AG04450 (cell line): ENCODE measurements around the gene BCAN. TPM values are rescaled to one million over a fixed set of nuclear protein-coding genes. Genes with fewer than 3 reads are reported as not detected.

Experiments used
- CTCF ChIA-PET: fragments of 300-600, 350-600 bp; formaldehyde crosslinking; extraction: SDS; loops from one replicate; lab custom pipeline; 2022; ENCODE audit warnings: antibody characterized with exemption, inconsistent platforms; lab: Charles Lee
- POLR2A ChIA-PET: fragments of 350-600 bp; formaldehyde crosslinking; extraction: SDS; loops from one replicate; lab custom pipeline; 2021; ENCODE audit warnings: antibody characterized with exemption, inconsistent platforms; lab: Yijun Ruan, JAX
- DNase-seq: peaks from one replicate; pipeline ENCODE4 v3.0.0-alpha.2; 2011; ENCODE audit warnings: low read depth, low spot score
- H3K27ac ChIP-seq: one replicate; pipeline ENCODE4 v1.5.1; 2012; ENCODE audit warnings: low read depth, low read length, control low read depth
- H3K27me3 ChIP-seq: one replicate; pipeline ENCODE4 v1.6.0; 2012; ENCODE audit warnings: low read length; ENCODE audit not compliant: control insufficient read depth, insufficient read depth
- H3K4me3 ChIP-seq: 2 replicates; pipeline ENCODE4 v1.5.1; 2011; ENCODE audit warnings: mild to moderate bottlenecking, low read depth, low read length, control low read depth
- H3K9me3 ChIP-seq: 2 replicates; pipeline ENCODE4 v1.5.1; 2012; ENCODE audit warnings: low read length; ENCODE audit not compliant: control insufficient read depth, insufficient read depth
- CTCF ChIP-seq: IDR thresholded peaks from 2 replicates; pipeline ENCODE4 v1.5.1; 2011; ENCODE audit warnings: low read depth, low read length, control low read depth, inconsistent platforms
- polyA plus RNA-seq: library from polyadenylated mRNA; depleted of rRNA; stranded (reverse); fragments of >200 nt; gene quantifications from 2 replicates; pipeline ENCODE4 v1.2.3, GENCODE V29; 2011

Gene BCAN
- polyA plus RNA-seq, 1 experiment: not detected

GRCh38 chr1:156662005-156662799, 20.3 kb downstream of the BCAN start:
- no peak for TF ChIP-seq CTCF
- Histone ChIP-seq H3K27ac (peak overlapping the region; percentile 86), H3K9me3 (no peaks in the 10 kb centered on the region; the same call in 1 of the 2 replicates), H3K4me3 (no peak overlapping the region), H3K27me3 (peaks cover 3% of the 10 kb centered on the region)
- DNase-seq: no peak
- POLR2A ChIA-PET: interaction anchor here (1.2 to 3.2 kb wide), 3 partner anchors 11 to 21 kb away, joined by 3 to 36 read pairs (median 5); partner anchors contain the start of gene NES
- CTCF ChIA-PET: interaction anchor here (1.3 to 7.0 kb wide), 6 partner anchors 12 to 208 kb away, joined by 3 to 204 read pairs (median 50); partner anchors contain the start of genes CRABP2, ISG20L2, METTL25B and NES

- POLR2A ChIA-PET: interaction anchor here (3.2 kb wide), 1 partner anchor 14 kb away, joined by 36 read pairs; the partner anchor contains the start of gene NES
- Histone ChIP-seq H3K9me3 (no peaks in the 10 kb centered on the region), H3K27ac (peak overlapping the region; percentile 86), H3K27me3 (peaks cover 3% of the 10 kb centered on the region), H3K4me3 (no peak overlapping the region)
- CTCF ChIA-PET: interaction anchor here (6.7 to 7.0 kb wide), 3 partner anchors 15 to 65 kb away, joined by 70 to 204 read pairs (median 71); partner anchors contain the start of genes ISG20L2, METTL25B and NES
- no peak for TF ChIP-seq CTCF
- DNase-seq: no peak
Observed at GRCh38 chr1:156662800-156663055, 20.8 kb downstream of the BCAN start.

- Histone ChIP-seq H3K27ac (peak overlapping the region; percentile 86), H3K27me3 (no peaks in the 10 kb centered on the region), H3K9me3 (no peaks in the 10 kb centered on the region), H3K4me3 (no peak overlapping the region)
- no peak for TF ChIP-seq CTCF
- DNase-seq: no peak
- POLR2A ChIA-PET: interaction anchor here (0.6 to 3.2 kb wide), 2 partner anchors 14 to 106 kb away, joined by 3 to 36 read pairs; partner anchors contain the start of gene NES
- CTCF ChIA-PET: interaction anchor here (6.9 to 7.0 kb wide), 2 partner anchors 15 to 25 kb away, joined by 71 to 204 read pairs; partner anchors contain the start of gene NES
Observed at GRCh38 chr1:156663178-156663577, 21.3 kb downstream of the BCAN start.

GRCh38 chr1:156664046-156664766, 22.3 kb downstream of the BCAN start:
- DNase-seq: no peak
- CTCF ChIA-PET: interaction anchor here (2.1 to 2.8 kb wide), 3 partner anchors 13 to 37 kb away, joined by 10 to 31 read pairs (median 19); partner anchors contain the start of gene NES

More at GRCh38 chr1:156664046-156664766, 22.3 kb downstream of the BCAN start:
- Histone ChIP-seq H3K4me3 (no peak overlapping the region), H3K27ac (peak overlapping the region; percentile 65), H3K9me3 (no peaks in the 10 kb centered on the region), H3K27me3 (no peaks in the 10 kb centered on the region)
- POLR2A ChIA-PET: interaction anchor here (0.6 to 2.0 kb wide), 4 partner anchors 10 to 87 kb away, joined by 3 to 10 read pairs (median 3); no protein-coding TSS in a partner anchor
- no peak for TF ChIP-seq CTCF
